GM21576 (cell line): ENCODE results near the gene MAGED2.
"Not testable (repeated sequence)": the region's sequence is repeated elsewhere in the genome, so short reads cannot be mapped to it uniquely, and the experiment has no call there.

ENCODE experiments used
- ATAC-seq: cut with Tn5 transposase; IDR thresholded peaks from one replicate; pipeline ENCODE4 v1.9.1; 2021; ENCODE audit warnings: mild to moderate bottlenecking, moderate library complexity; ENCODE audit not compliant: unreplicated experiment

The MAGED2 gene, protein sequence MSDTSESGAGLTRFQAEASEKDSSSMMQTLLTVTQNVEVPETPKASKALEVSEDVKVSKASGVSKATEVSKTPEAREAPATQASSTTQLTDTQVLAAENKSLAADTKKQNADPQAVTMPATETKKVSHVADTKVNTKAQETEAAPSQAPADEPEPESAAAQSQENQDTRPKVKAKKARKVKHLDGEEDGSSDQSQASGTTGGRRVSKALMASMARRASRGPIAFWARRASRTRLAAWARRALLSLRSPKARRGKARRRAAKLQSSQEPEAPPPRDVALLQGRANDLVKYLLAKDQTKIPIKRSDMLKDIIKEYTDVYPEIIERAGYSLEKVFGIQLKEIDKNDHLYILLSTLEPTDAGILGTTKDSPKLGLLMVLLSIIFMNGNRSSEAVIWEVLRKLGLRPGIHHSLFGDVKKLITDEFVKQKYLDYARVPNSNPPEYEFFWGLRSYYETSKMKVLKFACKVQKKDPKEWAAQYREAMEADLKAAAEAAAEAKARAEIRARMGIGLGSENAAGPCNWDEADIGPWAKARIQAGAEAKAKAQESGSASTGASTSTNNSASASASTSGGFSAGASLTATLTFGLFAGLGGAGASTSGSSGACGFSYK

DNA sequence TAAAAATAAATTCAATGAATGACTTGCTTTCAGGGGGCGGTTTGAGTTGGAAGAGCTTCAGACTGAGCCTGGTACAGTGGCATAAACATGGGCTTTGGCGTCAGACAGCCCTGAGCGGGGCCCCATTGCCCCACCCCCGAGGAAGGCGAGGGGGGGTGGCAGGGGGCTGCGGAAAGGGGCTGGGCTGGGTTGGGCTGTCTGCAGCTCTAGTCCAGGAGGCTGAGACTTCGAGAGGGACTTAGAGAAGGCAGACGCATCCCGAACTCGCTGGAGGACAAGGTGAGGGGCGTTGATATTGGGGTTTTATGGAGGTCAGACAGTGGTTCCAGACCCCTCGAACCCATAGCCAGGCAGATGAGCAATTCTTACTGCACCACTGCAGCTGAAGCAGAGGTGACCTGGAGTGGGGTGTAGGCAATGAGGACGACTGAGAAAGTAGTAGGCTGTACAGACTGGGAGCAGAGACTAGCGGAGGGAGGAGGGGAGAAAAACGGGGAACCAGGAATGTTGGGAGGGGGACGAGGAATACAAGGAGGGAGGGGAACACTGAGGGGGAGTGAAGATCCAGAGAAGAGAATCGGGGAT is at the start of gene MAGED2:
MAGED2 (plus strand) TSS at position 222 of the 585 bp plus-strand sequence. CDS start 1,587 bp downstream, outside the sequence.
- no peak for ATAC-seq

DNA sequence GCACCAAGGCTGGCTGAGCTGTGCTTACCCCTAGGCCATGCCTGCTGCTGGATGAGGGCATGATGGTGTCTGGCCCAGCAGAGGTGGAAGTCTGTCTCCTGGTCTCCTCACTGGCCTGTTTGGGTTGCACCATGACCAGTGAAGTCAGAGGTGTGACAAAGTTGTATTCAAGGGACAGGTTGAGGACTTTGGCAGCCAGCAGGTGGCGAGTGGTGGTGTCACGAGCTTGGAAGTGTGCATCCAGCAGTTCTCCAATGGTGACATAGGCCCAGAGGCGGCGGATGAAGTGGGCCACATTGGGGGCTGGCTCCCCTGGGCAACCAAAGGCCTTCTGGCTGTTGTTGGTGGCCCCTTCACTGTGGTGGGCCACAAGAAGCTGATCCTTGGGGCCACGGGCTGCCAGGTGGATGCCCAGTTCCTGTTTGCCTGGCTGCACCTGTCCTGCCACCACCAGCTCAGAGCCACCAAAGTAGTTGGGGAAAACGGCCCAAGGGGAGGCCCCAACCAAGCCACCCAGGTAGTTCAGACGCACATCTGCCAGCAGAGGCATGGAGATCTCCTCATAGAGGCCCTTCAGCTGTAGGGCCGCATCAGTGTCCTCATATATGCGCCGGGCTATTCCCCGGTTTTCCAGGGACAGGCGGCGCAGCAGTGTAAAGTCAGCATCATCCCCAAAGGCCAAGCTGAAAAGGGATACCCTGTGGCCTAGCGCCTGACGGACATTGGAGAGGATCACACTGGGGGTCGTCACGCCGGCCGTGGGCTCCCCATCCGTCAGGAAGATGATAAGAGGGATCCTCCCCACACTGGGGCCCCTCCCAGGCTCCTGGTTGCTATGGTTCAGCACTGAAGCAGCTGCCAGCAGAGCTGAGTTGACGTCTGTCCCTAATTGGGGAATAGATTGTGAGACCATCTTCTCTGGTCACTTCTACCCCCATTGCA is 49.2 kb upstream of the MAGED2 start:
- no peak for ATAC-seq

DNA sequence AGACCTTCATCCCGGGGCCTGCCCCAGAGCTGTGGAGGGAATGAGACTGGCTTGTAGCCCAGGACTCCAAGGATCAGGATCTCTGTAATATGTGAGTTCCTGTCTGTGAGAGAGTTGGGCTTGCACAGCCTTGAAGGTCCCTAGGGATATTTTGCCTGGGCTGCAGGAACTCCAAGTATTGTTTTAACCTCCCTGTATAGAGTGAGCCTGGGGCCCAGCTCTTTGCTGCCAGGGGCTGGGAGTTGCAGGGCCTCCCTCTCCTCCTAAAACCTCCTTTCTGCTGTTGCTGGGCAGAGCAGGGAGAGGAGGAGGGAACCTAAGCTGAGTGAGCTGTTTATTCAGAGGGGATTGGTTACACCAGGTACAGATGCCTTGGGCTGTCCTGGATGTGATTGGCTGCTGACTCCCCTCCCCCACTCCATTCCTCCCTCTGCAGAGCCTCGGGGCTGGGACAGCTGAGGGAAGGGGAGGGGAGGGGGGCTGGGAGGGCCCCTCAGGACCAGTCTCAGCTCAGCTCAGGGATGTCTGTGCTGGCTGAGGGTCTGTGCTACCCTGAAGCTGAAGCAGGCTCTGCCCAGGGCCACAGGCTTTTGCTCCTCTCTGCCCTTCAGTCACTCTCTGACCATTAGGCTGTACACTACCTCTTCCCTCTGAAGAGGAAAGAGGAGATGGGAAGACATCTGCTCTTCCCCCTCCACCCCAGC is 33.0 kb upstream of the MAGED2 start:
- ATAC-seq, result not testable (repeated sequence)

DNA sequence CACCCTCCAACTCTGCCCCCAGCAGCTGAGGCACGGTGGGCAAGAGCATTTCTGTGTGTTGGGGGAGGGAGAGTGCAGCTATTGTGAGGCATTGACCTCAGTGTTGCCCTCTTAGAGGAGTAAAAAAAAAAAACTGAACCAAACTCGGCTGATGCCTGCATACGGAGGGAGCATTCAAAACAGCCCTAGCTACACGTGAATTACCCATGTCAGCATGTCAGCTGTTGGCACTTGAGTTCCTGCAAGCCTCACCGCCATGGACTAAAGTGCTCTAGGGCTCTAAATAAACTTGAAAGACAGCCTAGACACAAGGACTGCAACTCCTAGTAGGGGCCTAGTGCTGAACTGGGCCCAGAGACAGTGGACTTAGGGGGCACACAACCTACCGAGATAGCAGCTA is 31.5 kb upstream of the MAGED2 start:
- no peak for ATAC-seq

DNA sequence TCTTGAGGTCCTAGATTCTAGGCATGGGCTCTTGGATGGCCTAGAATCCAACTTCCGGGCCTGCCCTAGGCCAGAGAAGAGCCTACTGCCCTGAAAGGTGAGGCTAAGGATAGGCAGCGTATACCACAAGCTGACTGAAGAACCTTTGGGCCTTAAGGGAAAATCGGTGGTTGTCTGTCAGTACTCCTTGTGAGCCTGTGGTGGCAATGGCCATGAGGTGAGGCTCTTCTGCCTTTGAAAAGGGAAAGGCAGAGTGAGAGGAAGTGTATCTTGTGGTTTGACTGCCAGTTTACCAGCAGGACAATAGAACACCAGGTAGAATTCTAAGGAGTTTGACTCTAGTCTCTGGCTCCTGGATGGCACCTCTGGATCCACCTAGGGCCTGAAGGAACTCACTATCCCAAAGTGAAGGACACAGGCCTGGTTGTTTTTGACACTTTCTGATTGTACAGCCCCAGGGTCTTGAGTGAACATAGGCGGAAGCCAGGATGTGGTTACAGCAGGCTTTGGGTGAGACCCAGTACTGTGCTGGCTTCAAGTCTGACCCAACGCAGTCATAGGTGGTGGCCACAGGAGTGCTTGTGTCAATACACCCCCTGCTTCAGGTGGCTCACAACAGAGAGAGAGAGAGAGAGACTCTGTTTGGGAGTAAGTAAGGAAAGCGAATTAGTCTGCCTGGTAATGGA is 30.4 kb upstream of the MAGED2 start:
- ATAC-seq, result no peak

DNA sequence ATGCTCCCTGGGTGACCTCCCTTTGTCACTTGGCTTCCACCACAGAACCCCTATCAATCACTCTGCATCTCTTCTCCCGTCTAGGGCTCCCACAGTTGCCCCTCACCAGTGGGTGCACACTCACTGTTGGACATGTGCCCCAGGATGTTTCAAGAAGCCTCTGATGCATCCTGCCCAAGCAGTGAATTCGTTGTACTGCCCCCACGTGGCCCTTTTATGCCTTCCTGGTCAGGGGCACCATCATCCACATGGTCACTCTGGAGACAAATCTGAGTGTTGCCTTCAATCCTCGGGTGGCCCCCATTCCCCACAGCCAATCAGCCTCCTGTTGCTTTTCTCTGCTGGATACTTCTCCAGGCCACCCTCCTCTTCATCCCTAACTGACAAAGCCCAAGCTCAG is 21.6 kb upstream of the MAGED2 start:
- ATAC-seq, result no peak

DNA sequence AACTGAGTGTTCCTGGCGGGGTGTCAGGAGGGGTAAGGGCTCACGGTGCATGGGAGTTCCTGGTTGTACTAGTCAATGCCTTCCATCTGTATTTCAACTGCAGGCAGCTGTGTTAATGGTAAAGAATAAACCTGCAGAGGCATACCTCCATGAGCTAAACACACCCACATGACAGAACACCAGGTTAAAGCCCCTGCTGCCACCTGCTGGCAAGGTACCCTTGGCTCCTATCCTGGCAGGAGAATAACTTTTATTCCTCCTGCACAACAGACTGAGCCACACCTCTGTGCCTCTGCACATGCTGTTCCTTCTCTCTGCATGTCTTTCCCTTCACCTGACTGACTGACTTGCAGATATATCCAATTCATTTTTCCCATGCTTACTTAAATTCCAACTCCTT is 20.6 kb upstream of the MAGED2 start:
- ATAC-seq, result peak; percentile 46

DNA sequence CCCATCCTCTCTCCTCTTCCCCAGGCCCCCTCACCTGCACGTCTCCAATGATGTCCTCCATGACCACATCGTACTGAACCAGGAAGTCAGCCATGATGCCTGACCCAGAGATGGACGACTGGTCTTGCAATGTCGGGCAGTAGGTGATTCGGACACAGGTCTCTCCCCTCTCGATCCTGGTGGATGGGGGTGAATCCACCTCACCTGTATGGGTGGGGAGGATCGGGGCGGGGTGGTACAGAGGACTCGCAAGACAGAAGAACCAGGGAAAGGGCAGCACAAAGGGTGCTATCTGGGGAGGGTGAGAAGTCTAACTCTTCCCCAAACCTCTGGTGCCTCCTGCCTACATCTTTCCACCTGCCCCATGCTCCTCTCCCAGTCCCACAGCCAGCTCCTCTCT is 19.1 kb upstream of the MAGED2 start:
- ATAC-seq, result no peak

DNA sequence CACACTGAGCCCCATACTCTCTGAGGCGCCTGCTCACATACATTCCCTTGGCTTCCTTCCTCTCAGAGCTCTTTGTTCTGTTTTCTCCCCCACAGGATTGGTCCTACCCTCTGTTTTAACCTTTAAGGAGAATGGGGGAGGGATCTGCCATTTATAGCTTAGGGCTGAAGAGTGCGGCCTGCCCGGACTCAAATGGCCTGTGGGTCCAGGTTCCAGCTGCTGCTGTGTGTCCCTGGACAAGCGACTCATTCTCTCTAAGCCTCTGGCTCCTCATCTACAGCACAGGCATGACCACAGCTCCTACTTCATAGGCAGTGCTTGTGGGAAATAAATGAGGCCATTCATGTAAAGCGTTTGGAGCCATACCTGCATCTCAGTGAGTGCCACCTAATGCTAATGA is 18.1 kb upstream of the MAGED2 start:
- not testable (repeated sequence) for ATAC-seq

DNA sequence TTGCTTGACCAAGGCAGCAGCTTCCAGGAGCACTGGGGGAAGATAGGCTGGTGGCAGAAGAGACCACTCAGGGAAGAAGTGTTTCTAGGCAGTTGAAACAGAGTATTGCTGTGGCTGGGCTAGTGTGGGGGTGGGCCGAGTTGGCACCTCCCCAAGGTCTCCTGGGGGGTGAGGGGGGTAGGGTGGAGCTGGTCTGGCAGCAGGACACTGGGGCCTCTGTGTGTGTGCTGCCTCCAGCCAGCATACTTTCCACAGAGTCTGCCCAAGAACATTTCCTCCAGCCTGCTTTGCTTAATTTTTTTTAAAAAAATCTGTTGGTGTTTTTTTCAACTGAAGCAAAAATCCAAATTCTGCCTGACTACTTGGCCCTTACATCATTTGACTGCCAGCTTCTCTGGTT is 13.5 kb upstream of the MAGED2 start:
- no peak for ATAC-seq

DNA sequence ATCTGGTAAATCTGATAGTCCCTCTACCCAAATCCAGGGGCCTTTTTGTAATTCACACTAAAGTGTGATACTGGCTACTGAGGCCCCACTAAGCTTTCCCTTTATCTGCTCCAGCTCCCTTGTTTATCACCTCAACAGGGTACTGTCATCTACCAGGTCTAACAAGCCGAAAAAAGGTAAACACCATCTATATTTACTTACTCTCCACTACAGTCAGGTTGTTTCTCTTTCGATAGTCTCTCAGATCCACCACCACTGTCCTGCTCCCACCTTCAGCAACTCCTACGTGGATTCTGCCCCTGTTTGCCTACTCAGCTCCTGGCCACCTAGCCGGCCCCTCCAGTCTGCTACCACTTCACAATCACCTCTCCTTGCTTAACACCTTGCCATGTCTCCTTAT is 12.8 kb upstream of the MAGED2 start:
- no peak for ATAC-seq

DNA sequence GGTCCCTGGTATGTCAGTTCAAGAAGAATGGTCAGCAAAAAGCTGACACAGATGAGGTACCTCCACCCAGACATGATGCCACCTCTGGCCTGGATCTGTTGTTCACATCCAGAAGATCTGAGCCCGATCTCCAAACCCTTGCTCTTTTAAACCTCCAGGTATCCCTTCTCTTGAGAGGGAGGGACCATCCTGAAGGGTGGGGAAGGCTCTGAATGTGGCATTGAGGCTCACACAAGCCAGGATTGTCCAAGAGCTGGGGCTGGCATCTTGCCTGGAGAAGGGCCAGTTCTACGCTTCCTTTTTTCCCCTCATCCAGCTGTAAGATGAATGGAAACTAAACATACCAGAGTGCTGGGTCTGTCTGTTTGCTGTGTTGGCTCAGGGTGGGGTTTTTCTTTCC is 9.4 kb upstream of the MAGED2 start, which contains the start of gene ITIH6:
ITIH6 (minus strand) TSS at position 119 of the 400 bp plus-strand sequence; CDS start at position 74, 45 bp downstream.
- ATAC-seq, result no peak

DNA sequence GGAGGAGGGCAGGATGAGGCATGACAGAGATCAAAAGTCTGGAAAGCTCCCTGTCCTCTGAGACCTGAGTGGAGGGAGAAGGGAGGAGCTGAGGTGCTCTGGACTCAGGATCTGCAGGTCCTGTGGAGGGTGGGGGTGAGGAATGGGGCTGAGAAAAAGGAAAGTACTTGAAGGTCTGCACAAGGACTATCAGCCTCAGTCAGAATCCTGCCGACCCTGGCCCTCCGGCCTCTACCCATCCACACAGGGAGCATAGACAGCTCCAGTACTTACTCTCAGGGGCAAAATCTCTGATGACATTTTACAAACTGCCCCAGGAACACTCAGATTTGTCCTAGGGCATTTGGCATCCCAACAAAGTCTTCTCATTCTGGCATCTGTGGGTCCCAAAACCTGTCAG is 8.5 kb upstream of the MAGED2 start:
- no peak for ATAC-seq

DNA sequence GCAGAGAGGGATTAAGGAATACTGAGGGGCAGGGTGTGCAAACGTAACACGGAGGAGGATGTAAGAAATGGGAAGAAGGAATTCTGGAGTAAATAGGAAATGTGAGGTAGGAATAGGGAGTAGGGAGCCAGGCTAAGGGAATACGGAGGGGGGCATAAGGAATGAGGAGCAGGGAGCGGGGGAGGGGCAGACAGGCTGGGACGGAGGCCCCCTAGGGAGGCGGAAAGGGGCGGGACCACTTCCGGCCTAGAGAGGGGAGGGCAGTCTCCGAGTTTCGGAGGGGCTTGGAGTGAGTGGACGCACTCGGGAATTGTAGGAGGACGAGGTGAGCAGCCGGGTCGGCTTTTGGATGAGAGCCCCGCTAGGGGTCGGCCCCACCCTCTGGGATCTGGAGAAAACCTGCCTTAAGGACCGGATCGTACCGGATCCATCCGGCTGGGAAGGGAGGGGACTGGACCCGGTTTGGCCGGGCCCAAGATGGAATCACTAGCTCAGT is 612 bp downstream of the MAGED2 start:
- ATAC-seq, result peak; percentile 24

DNA sequence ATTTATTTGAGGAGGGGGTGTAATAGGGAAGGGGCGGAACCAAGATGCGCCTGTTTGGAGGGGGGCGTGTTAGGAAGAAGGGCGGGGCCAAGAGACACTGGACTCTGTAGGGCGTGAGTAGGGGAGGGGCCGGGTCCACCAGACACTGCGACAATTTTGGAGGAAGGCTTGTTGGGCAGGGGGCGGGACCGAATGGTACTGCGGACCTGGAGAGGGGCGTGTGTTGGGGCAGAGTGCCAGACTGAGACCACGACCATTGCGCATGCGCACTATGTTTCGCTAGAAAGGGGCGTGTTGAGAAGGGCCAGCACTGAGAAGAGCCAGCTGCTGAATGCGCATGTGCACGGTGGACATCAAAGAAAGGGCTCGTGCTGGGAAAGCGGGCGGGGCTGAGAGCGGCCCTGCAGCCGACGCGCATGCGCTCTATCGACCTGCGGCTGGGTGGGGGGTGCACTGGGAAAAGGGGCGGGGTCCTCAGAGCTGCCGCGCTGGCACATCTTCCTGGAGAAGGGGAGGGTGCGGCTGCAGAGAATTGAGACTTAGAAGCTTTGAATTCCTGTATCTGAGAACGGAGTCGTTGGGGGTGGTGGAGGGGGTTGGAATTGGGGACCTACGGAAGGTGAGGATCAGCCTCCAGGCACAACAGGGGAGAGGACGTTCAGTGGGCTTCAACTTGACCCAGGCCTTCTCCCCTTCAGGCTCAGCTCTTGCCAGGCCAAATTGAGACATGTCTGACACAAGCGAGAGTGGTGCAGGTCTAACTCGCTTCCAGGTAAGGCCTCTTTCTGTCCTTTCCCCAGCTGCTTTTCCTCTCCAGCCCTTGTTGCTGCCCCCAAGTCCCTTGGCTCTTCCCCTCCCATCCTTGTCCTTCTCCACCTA is 1.3 kb downstream of the MAGED2 start:
- peak; percentile 89 for ATAC-seq

DNA sequence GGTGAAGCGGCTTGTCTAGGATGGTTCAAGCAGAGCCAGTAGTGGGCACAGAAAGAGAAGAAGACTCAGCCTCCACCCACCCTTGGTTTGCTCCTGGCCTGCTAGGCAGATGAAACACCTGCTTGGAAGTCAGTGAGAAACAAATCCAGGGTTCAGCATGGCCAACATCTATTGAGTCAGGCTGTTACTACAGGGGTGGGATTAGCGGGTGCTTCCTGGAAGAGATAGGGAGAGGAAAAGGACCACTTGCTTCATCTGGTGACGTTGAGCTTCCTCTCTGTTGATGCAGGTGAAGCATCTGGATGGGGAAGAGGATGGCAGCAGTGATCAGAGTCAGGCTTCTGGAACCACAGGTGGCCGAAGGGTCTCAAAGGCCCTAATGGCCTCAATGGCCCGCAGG is 3.0 kb downstream of the MAGED2 start:
- ATAC-seq, result no peak

DNA sequence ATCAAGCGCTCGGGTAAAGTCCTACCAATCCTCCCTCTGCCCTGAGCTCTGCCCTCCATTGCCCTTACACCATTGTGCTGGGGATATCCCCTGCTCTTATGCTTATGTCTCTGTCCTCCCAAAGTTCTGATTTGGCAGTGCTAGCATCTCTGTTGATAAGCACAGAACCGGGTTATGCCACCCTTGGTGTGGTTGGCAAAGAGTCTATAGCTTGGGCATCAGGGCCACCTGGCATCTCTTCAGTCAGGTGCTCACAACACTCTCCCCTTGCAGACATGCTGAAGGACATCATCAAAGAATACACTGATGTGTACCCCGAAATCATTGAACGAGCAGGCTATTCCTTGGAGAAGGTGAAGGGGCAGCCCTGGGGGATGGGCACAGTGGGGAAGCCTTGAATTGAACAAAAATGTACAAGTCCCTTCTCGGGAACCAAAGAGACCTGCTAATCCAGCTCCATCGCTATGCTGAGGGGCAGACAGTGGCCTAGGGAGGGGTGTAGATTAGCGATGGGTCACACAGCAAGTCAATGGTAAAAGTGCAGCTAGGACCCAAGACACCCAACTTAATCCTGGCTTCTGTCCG is 3.8 kb downstream of the MAGED2 start:
- no peak for ATAC-seq

DNA sequence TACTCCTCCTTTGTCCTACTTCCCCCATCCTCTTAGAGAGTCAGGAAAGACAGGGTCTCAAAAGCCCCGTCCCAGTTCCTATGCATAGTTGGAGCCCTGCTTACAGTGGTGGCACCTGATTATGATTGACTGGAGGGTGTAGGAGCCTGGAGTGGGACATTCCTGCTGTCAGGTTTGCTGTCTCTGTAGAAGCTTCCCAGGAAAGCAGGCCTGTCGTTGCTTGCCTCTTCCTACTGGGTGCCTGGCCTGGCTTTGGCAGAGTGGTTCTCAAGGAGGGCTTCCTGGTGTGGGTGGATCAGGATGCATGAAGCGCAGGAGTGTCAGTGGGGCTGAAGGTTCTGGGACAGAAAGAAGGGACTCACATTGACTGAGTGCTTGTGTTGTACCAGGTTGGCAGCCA is 4.8 kb downstream of the MAGED2 start:
- no peak for ATAC-seq
